HL-60 (cell line): ENCODE data around the gene PPP1R37.
A peak's percentile ranks its signal among the peaks of the same experiment; 100 is the strongest.

Experiments used
- CTCF ChIP-seq: IDR thresholded peaks from one replicate; pipeline ENCODE4 v1.5.1; 2011; ENCODE audit warnings: low read length, control low read depth, inconsistent platforms; ENCODE audit not compliant: insufficient read depth
- POLR2AphosphoS5 ChIP-seq: IDR thresholded peaks from 2 replicates; pipeline ENCODE4 v1.6.1; 2012; ENCODE audit warnings: low read depth
- SPI1 ChIP-seq: IDR thresholded peaks from 2 replicates; pipeline ENCODE4 v1.6.1; 2012; ENCODE audit warnings: low read depth, mild to moderate bottlenecking, borderline replicate concordance

GRCh38 chr19:45087531-45087930, 5.4 kb upstream of the PPP1R37 start:
- TF ChIP-seq SPI1 (no peak), POLR2AphosphoS5 (peak; percentile 23; the same call in 1 of the 2 replicates), CTCF (no peak)
